ENCODE results near the gene NCBP2L. TPM values are rescaled to one million over a fixed set of nuclear protein-coding genes. Genes with fewer than 3 reads are reported as not detected.

The NCBP2L gene
- total and polyA plus RNA-seq, 2 of the 8 experiments (the other 6 are each of a cell fraction or from before 2014, with no cell fraction given) = not detected

GRCh38 chrX:107758231-107758766, 19.2 kb upstream of the NCBP2L start:
- H2AK5ac ChIP-seq (ENCODE audit: low read depth, low read length) = no peak overlapping the region
- CTCF ChIA-PET (ENCODE audit: partially characterized antibody) = interaction anchor here (0.6 to 2.8 kb wide), 4 partner anchors 14 to 99 kb away, joined by 3 to 10 read pairs (median 3); partner anchors contain the start of gene TSC22D3
- H3K4me2 ChIP-seq (ENCODE audit: insufficient read depth in 1 of 2, low read depth in 2 of 2, low read length in 2 of 2) = no peak overlapping the region
- no peak overlapping the region for H4K91ac ChIP-seq (replicated peaks; ENCODE audit: insufficient read length, low read length)
- H3K14ac ChIP-seq (ENCODE audit: insufficient read length) = no peak overlapping the region
- no peak overlapping the region for H2BK12ac ChIP-seq (ENCODE audit: low read depth, low read length)
- H3K79me1 ChIP-seq (ENCODE audit: low read depth, low read length) = no peaks in the 10 kb centered on the region
- no peak overlapping the region for H2BK15ac ChIP-seq (ENCODE audit: low read length)
- H3K9me3 ChIP-seq (ENCODE audit: insufficient read depth in 2 of 2, low read depth in 1 of 2, low read length in 1 of 2) = no peaks in the 10 kb centered on the region
- DNase-seq (ENCODE audit: low read depth in 1 of 2, low spot score in 2 of 2) (no peak), FAIRE-seq (no peak)
- H4K20me1 ChIP-seq (replicated peaks in 1 of 2; ENCODE audit: control insufficient read depth in 1 of 2, insufficient read depth in 2 of 2, low read length in 2 of 2) = no peaks in the 10 kb centered on the region
- H4K8ac ChIP-seq (ENCODE audit: extremely low read depth, insufficient read depth, low read length) = no peak overlapping the region
- WGBS, 2 experiments (ENCODE audit: extremely low coverage in 1 of 2, insufficient coverage in 1 of 2, insufficient read length in 1 of 2, insufficient replicate concordance in 2 of 2, low coverage in 1 of 2, low lambda C conversion rate in 2 of 2, missing lambda C conversion rate in 1 of 2) = 91% methylated on average over 3 of the region's 5 CpGs; no CpG with 5 or more reads in 1 of the 2 experiments
- no peak overlapping the region for H3K27ac ChIP-seq (ENCODE audit: low read depth, low read length)
- no peak overlapping the region for H2BK120ac ChIP-seq (replicated peaks; ENCODE audit: low read depth, low read length)
- H3K36me3 ChIP-seq (ENCODE audit: control insufficient read depth in 2 of 4, insufficient read depth in 4 of 4, low read length in 3 of 4) = no peaks in the 10 kb centered on the region
- H3K23me2 ChIP-seq (ENCODE audit: low read depth, low read length) = no peaks in the 10 kb centered on the region
- POLR2A ChIA-PET (ENCODE audit: partially characterized antibody) = interaction anchor here (0.6 kb wide), 1 partner anchor 608 kb away, joined by 3 read pairs; no protein-coding TSS in a partner anchor
- H2BK5ac ChIP-seq (ENCODE audit: low read depth, low read length) = no peak overlapping the region
- H2AFZ ChIP-seq (ENCODE audit: low read length) = no peak overlapping the region
- H3K23ac ChIP-seq (ENCODE audit: insufficient read length) = no peak overlapping the region
- H3K79me2 ChIP-seq (ENCODE audit: control insufficient read depth in 1 of 2, insufficient read depth in 2 of 2, low read length in 2 of 2) = no peaks in the 10 kb centered on the region
- H2BK20ac ChIP-seq (ENCODE audit: low read length) = no peak overlapping the region
- H3K4ac ChIP-seq (replicated peaks; ENCODE audit: insufficient read length, low read depth, low read length) = no peak overlapping the region
- H3K9ac ChIP-seq (replicated peaks in 1 of 4; ENCODE audit: extremely low read depth in 1 of 4, low read depth in 3 of 4, low read length in 3 of 4) = no peak overlapping the region
- H3K56ac ChIP-seq (replicated peaks; ENCODE audit: insufficient read length, low read depth, low read length) = no peak overlapping the region
- H3K4me3 ChIP-seq (ENCODE audit: extremely low read depth in 1 of 4, insufficient read depth in 2 of 4, low read depth in 3 of 4, low read length in 4 of 4) = no peak overlapping the region
- no peaks in the 10 kb centered on the region for H3K4me1 ChIP-seq (replicated peaks in 1 of 4; ENCODE audit: control insufficient read depth in 3 of 4, insufficient read depth in 4 of 4, low read length in 3 of 4)
- H3K18ac ChIP-seq (ENCODE audit: extremely low read depth, low read length) = no peak overlapping the region
- no peaks in the 10 kb centered on the region for H3K27me3 ChIP-seq (replicated peaks in 1 of 4; ENCODE audit: control insufficient read depth in 3 of 4, extremely low read depth in 1 of 4, insufficient read depth in 3 of 4, low read length in 3 of 4)
- no peak overlapping the region for H4K5ac ChIP-seq (ENCODE audit: insufficient read length, low read depth, low read length)
- TF ChIP-seq PHF8 (conservative IDR thresholded peaks at IDR 0.05; ENCODE audit: low read depth, low read length) (no peak), KDM1A (IDR thresholded peaks at IDR 0.05; ENCODE audit: borderline replicate concordance, low read length) (no peak)
